GM18867 (cell line): ENCODE results near the gene ZNF10.

Experiments
- ATAC-seq: cut with Tn5 transposase; IDR thresholded peaks from one replicate; pipeline ENCODE4 v1.9.1; 2021; ENCODE audit warnings: mild to moderate bottlenecking, moderate library complexity; ENCODE audit not compliant: unreplicated experiment

Gene ZNF10

GRCh38 chr12:133130038-133130807 lies at the start of gene ZNF10, which contains the start of gene ZNF891:
TSS of gene ZNF10 (plus strand) at chr12:133130627. CDS start at chr12:133144493, 13,866 bp downstream.
TSS of gene ZNF891 (minus strand) at chr12:133130274. CDS start at chr12:133121918, 8,356 bp downstream.
- ATAC-seq: peak; percentile 92

GRCh38 chr12:133081159-133081780 lies 49.2 kb upstream of the ZNF10 start:
- ATAC-seq: no peak

GRCh38 chr12:133083345-133083744 lies 47.1 kb upstream of the ZNF10 start:
- no peak for ATAC-seq

GRCh38 chr12:133105620-133106019 lies 24.8 kb upstream of the ZNF10 start:
- ATAC-seq: no peak

DNA sequence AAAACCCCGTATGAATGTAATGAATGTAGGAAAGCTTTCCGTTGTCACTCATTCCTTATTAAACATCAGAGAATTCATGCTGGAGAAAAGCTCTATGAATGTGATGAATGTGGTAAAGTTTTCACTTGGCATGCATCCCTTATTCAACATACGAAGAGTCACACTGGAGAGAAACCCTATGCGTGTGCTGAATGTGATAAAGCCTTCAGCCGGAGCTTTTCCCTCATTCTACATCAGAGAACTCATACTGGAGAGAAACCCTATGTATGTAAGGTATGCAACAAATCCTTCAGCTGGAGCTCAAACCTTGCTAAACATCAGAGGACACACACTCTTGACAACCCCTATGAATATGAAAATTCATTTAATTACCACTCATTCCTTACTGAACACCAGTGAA lies 24.2 kb upstream of the ZNF10 start:
- no peak for ATAC-seq

DNA sequence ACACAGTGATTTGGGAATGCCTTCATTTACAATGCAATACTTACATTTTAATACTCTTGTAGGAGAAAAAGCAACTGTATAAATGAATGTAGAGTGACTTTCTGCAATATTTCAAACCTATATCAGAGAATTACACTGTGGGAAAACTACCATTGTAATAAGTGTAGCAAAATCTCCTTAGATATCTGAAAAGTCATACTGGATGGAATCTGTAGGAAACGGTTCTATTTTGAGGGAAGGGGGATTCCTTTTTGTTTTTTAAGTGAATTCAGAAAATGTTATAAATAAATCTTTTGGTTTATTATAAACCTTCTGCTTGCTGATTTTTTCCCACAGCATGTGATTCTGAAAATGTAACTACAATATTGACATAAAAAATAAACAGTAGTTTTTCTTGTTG lies 23.3 kb upstream of the ZNF10 start:
- ATAC-seq: no peak

- no peak for ATAC-seq
These were observed 22.3 kb upstream of the ZNF10 start for GRCh38 chr12:133108150-133108549.

DNA sequence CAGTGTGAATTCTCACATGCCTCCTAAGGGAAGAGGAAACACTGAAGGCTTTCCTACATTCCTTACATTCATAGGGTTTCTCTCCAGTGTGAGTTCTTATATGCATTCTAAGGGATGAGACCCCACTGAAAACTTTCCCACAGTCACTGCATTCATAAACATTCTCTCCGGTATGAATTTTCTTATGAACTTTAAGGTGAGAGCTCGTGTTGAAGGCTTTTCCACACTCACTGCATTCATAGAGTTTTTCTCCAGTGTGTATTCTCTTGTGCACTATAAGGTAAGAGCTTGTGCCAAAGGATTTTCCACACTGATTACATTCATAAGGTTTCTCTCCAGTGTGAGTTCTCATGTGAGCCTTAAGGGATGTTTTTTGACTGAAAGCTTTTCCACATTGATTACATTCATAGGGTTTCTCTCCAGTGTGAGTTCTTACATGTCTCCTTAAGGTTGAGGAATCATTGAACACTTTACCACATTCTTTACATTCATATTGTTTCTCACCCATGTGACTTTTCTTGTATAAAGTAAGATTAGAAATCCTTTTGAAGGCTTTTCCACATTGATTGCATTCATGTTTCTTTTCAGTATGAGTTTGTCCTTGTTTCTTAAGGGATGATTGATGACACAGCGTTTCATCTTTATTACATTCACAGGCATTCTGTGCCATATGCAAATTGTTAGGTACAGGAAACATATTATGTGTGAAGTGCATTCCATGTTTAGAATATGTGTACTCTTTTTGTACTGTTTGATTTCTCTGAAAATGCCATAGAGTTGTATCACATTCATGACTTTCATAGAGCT lies 9.8 kb upstream of the ZNF10 start:
- no peak for ATAC-seq

DNA sequence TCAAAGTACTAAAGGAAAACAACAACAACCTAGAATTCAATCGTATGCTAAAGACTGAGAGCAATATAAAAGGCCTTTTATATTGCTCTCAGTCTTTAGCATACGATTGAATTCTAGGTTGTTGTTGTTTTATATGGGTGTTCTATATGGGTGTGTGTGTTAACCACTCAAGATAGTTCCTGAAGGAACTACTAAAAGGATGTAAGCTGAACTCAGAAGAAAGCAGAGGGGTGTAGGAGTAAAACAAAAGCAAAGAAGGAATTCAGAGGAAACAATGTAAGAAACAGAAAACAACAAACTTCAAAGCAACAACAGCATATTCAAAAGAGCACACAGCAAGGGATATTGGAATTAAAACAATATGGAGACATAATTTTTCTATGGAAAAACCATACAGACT lies 5.8 kb upstream of the ZNF10 start:
- no peak for ATAC-seq

- ATAC-seq: no peak
These were observed 924 bp upstream of the ZNF10 start for GRCh38 chr12:133129368-133130037.

- ATAC-seq: peak; percentile 8
These were observed 341 bp downstream of the ZNF10 start for GRCh38 chr12:133130808-133131128.

- ATAC-seq: no peak
These were observed 5.3 kb downstream of the ZNF10 start for GRCh38 chr12:133135747-133136146.

DNA sequence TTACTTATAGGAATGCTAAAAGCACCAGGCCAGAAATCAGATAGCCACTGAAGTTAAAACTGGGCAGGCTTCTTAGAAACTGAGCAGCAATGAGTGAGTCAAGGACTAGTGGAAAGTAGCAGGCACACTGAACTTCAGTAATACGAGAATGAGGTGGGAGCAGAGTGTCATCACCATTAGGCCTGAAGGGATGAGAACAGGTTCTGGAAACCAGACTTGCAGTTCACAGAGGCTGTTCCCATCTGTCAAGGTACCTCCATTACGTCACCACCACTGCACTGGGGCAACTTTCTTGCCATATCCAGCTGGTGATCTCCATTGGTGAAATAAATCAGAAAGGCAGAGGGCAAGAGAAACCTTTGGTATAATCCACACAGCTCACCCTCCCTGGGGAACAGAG lies 15.6 kb downstream of the ZNF10 start:
- no peak for ATAC-seq

DNA sequence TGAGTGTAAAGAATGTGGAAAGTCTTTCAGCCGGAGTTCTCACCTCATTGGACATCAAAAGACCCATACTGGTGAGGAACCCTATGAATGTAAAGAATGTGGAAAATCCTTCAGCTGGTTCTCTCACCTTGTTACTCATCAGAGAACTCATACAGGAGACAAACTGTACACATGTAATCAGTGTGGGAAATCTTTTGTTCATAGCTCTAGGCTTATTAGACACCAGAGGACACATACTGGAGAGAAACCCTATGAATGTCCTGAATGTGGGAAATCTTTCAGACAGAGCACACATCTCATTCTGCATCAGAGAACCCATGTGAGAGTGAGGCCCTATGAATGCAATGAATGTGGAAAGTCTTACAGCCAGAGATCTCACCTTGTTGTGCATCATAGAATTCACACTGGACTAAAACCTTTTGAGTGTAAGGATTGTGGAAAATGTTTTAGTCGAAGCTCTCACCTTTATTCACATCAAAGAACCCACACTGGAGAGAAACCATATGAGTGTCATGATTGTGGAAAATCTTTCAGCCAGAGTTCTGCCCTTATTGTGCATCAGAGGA lies 25.8 kb downstream of the ZNF10 start:
- no peak for ATAC-seq

- no peak for ATAC-seq
These were observed 35.3 kb downstream of the ZNF10 start for GRCh38 chr12:133165776-133166175.

DNA sequence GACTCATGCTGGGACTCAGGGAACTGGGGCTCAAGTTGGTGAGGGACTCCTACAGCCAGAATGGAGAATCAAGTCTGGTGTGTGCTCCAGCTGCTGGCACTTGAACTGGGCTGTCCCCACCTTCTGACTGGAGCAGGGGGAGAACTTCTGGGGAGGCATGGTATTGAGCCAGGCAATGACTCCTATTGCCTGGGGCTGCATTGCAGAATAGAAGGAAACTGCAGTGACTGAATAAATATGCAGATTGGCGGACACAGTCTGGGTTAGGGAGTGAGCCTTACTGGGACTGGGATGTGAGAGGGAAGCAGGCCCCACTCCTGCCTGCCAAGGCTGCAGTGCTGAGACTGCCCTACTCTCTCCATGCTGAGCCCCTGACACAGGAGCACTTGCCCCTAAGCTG lies 42.1 kb downstream of the ZNF10 start:
- no peak for ATAC-seq

DNA sequence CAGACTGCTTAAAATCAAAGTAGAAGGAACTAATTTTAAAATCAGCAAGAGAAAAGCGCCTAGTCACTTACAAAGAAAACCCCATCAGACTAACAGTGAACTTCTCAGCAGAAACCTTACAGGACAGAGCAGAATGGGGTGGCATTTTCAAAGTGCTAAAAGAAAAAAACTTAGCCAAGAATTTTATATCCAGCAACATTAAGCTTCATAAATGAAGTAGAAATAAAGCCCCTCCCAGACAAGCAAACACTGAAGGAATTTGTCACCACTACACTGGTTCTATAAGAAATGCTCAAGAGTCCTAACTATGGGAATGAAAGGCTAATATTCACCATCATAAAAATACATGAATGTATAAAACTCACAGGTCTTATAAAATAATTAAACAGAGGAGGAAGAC lies 44.5 kb downstream of the ZNF10 start:
- no peak for ATAC-seq

DNA sequence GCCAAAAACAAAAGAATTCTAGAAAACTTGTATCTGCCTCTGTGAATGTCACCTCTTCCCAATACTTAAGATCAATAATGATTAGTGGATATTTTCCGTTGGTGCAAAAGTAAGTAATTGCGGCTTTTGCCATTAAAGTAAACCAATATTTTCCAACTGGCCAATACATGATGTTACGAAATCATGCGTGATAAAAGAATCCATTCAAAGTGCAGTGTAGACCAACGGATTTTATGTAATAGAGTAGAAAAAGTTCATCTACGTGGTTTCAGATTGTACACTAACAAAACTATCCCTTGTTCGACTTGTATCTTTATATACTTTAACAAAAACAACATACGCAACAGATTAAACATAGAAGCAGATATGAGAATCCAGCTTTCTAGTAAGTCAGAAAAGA lies 50.2 kb downstream of the ZNF10 start:
- no peak for ATAC-seq

DNA sequence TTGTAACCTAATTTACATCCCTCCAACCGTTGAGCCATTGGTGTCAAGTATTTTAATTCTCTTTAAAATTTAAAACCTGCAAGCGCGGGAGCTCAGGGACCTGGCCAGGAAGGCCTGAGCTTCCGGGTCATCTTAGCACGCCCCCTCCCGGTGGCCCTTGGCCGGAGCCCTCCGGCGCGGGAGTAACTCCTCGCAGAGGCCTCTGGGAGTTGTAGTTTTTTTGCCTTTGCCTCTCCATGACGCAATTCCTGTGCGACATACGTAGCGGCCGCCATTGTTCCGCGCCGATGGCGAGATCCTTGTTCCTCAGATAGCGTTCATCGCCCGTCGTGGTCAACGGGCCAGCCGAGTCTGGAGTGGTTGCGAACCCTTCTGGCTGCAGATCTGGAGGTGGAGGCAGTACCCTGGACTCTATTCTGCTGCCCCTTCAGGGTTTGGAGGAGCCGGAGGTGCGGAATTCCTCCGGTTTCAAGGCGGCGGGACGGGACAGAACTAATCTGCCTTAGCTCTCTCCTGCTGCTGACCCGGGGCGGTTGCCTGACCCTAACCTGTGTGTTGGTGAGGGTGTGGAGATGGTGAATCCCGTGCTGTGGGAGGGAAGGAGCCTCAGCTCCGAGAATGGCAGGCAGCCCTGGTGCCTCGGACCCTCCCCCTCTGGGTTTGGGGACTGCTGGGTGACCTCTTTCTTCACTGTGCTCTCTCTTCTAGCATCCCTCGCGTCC lies 51.0 kb downstream of the ZNF10 start, which contains the start of gene ZNF268:
Gene ZNF268 (plus strand): TSS at position 258 of the 722 bp plus-strand sequence. CDS start 503 bp downstream, outside the sequence.
- ATAC-seq: peak; percentile 93

- ATAC-seq: no peak
These were observed 59.7 kb downstream of the ZNF10 start for GRCh38 chr12:133190176-133190575.
